SK-N-SH (cell line): ENCODE data around the gene SMC1B. TPM values are rescaled to one million over a fixed set of nuclear protein-coding genes. Genes with fewer than 3 reads are reported as not detected.

Experiments used
- CTCF ChIA-PET: fragments of 300-600, 350-600 bp; formaldehyde crosslinking; extraction: SDS; loops from one replicate; lab custom pipeline; 2021; lab: Yijun Ruan, JAX
- POLR2A ChIA-PET: fragments of 350-600 bp; sonication (Branson Sonifier 250); formaldehyde crosslinking; extraction: SDS; loops from one replicate; lab custom pipeline; 2020; ENCODE audit warnings: antibody characterized with exemption, inconsistent platforms; lab: Yijun Ruan, JAX
- DNase-seq: peaks from one replicate; pipeline ENCODE4 v3.0.0; 2012
- H2AFZ ChIP-seq: fragments of 200-600 bp; sonication (generic); 2 replicates; pipeline ENCODE4 v1.8.1; 2016; ENCODE audit warnings: antibody characterized with exemption, mild to moderate bottlenecking, low read depth
- H3F3A ChIP-seq: fragments of 200-600 bp; sonication (generic); replicated peaks from 2 replicates; pipeline ENCODE3; 2016; ENCODE audit warnings: antibody characterized with exemption, mild to moderate bottlenecking; ENCODE audit not compliant: insufficient read depth
- H3K27ac ChIP-seq, 2 experiments: fragments of 200-500 bp in 1 of 2; fragments of 200-600 bp in 1 of 2; sonication (Bioruptor generic) in 1 of 2; sonication (generic), shearing (Covaris generic) in 1 of 2; 2 replicates each; pipeline versions ENCODE4 v1.5.1 to v1.6.1; 2014 to 2016; ENCODE audit warnings: low read depth in 2 of 2, inconsistent platforms in 1 of 2, low read length in 1 of 2, mild to moderate bottlenecking in 1 of 2, mixed read lengths in 1 of 2
- H3K27me3 ChIP-seq: fragments of 200-600 bp; sonication (generic), shearing (Covaris generic); 2 replicates; pipeline ENCODE4 v1.6.1; 2016; ENCODE audit warnings: mixed run types; ENCODE audit not compliant: insufficient read depth
- H3K36me3 ChIP-seq, 2 experiments: fragments of 200-500 bp in 1 of 2; fragments of 200-600 bp in 1 of 2; sonication (Bioruptor generic) in 1 of 2; sonication (generic) in 1 of 2; replicated peaks in 1 of 2; 2 replicates each; pipeline versions ENCODE3 to v1.5.1; 2014 to 2016; ENCODE audit warnings: low read length in 1 of 2, mild to moderate bottlenecking in 1 of 2; ENCODE audit not compliant: insufficient read depth in 2 of 2, control insufficient read depth in 1 of 2
- H3K4me1 ChIP-seq, 2 experiments: fragments of 200-500 bp in 1 of 2; fragments of 200-600 bp in 1 of 2; sonication (Bioruptor generic) in 1 of 2; sonication (generic), shearing (Covaris generic) in 1 of 2; 2 replicates each; pipeline versions ENCODE4 v1.5.1 to v1.6.1; 2014 to 2016; ENCODE audit warnings: low read depth in 1 of 2, low read length in 1 of 2, mixed run types in 1 of 2; ENCODE audit not compliant: insufficient read depth in 2 of 2, control insufficient read depth in 1 of 2
- H3K4me2 ChIP-seq: fragments of 200-600 bp; sonication (generic), shearing (Covaris generic); 2 replicates; pipeline ENCODE4 v1.6.1; 2017; ENCODE audit warnings: mixed run types
- H3K4me3 ChIP-seq, 2 experiments: fragments of 200-500 bp in 1 of 2; fragments of 200-600 bp in 1 of 2; sonication (Bioruptor generic) in 1 of 2; sonication (generic), shearing (Covaris generic) in 1 of 2; 2 replicates each; pipeline versions ENCODE4 v1.5.1 to v1.8.1; 2014 to 2016; ENCODE audit warnings: low read depth in 2 of 2, inconsistent platforms in 1 of 2, low read length in 1 of 2, mild to moderate bottlenecking in 1 of 2, mixed read lengths in 1 of 2, moderate library complexity in 1 of 2
- H3K79me2 ChIP-seq: fragments of 200-600 bp; sonication (generic); 2 replicates; pipeline ENCODE4 v1.8.1; 2017; ENCODE audit warnings: mild to moderate bottlenecking; ENCODE audit not compliant: insufficient read depth
- H3K9ac ChIP-seq: fragments of 200-600 bp; sonication (generic); 2 replicates; pipeline ENCODE4 v1.6.1; 2017; ENCODE audit warnings: mixed run types
- H3K9me2 ChIP-seq: fragments of 200-600 bp; sonication (generic); 2 replicates; pipeline ENCODE4 v1.6.1; 2017; ENCODE audit warnings: mixed run types
- H3K9me3 ChIP-seq: fragments of 200-600 bp; sonication (generic); 2 replicates; pipeline ENCODE4 v1.6.1; 2017; ENCODE audit warnings: mixed run types, mild to moderate bottlenecking, moderate library complexity
- H4K20me1 ChIP-seq: fragments of 200-600 bp; sonication (generic); 2 replicates; pipeline ENCODE4 v1.6.1; 2017; ENCODE audit warnings: mild to moderate bottlenecking, mixed run types; ENCODE audit not compliant: insufficient read depth
- CHD2 ChIP-seq: fragments of 150-350 bp; IDR thresholded peaks from 2 replicates; pipeline ENCODE4 v1.6.1; 2018; ENCODE audit warnings: low read length; ENCODE audit not compliant: partially characterized antibody
- CTCF ChIP-seq: fragments of 200-600 bp; sonication (generic); IDR thresholded peaks from 2 replicates; pipeline ENCODE4 v1.6.1; 2017; ENCODE audit warnings: antibody characterized with exemption, mild to moderate bottlenecking, moderate library complexity
- EZH2phosphoT487 ChIP-seq: fragments of 200-600 bp; sonication (generic); IDR thresholded peaks from 2 replicates; pipeline ENCODE4 v1.6.1; 2017; ENCODE audit warnings: low read depth, mixed run types, mild to moderate bottlenecking, antibody characterized with exemption, moderate library complexity, borderline replicate concordance
- FOSL2 ChIP-seq: IDR thresholded peaks from 2 replicates; pipeline ENCODE4 v1.4.0; 2012; ENCODE audit warnings: low read depth, mild to moderate bottlenecking, moderate library complexity, borderline replicate concordance
- FOXM1 ChIP-seq: IDR thresholded peaks from 2 replicates; pipeline ENCODE4 v1.4.0; 2012; ENCODE audit warnings: low read depth, mild to moderate bottlenecking
- IRF3 ChIP-seq: fragments of 150-350 bp; IDR thresholded peaks from 2 replicates; pipeline ENCODE4 v1.6.1; 2016; ENCODE audit warnings: mild to moderate bottlenecking, low read depth, low read length
- JUND ChIP-seq: IDR thresholded peaks from 2 replicates; pipeline ENCODE4 v1.4.0; 2012
- MEF2A ChIP-seq: IDR thresholded peaks from 2 replicates; pipeline ENCODE4 v1.4.0; 2012; ENCODE audit warnings: low read depth, borderline replicate concordance
- NFIC ChIP-seq: IDR thresholded peaks from 2 replicates; pipeline ENCODE4 v1.4.0; 2012; ENCODE audit warnings: borderline replicate concordance
- NRF1 ChIP-seq: IDR thresholded peaks from 2 replicates; pipeline ENCODE4 v1.6.1; 2012; ENCODE audit warnings: low read depth, mild to moderate bottlenecking, low read length
- RCOR1 ChIP-seq: fragments of 150-350 bp; IDR thresholded peaks from 2 replicates; pipeline ENCODE4 v1.6.1; 2017; ENCODE audit warnings: antibody characterized with exemption, low read length
- RXRA ChIP-seq: IDR thresholded peaks from 2 replicates; pipeline ENCODE4 v1.4.0; 2012; ENCODE audit warnings: low read depth, mild to moderate bottlenecking, borderline replicate concordance
- SIN3A ChIP-seq: IDR thresholded peaks from 2 replicates; pipeline ENCODE4 v1.6.1; 2012; ENCODE audit warnings: low read depth, mild to moderate bottlenecking, low read length, moderate library complexity, borderline replicate concordance
- TAF1 ChIP-seq: IDR thresholded peaks from 2 replicates; pipeline ENCODE4 v1.6.1; 2012; ENCODE audit warnings: low read depth, mild to moderate bottlenecking, low read length, moderate library complexity, borderline replicate concordance
- TCF12 ChIP-seq: IDR thresholded peaks from 2 replicates; pipeline ENCODE4 v1.4.0; 2012
- USF2 ChIP-seq: fragments of 150-350 bp; IDR thresholded peaks from 2 replicates; pipeline ENCODE4 v1.6.1; 2017; ENCODE audit warnings: antibody characterized with exemption, low read length, low read depth, borderline replicate concordance
- ZBTB33 ChIP-seq: IDR thresholded peaks from 2 replicates; pipeline ENCODE4 v1.4.0; 2012; ENCODE audit warnings: low read depth, borderline replicate concordance
- WGBS: methylation state at CpG from one replicate; pipeline ENCODE4 v1.1.6; 2017; ENCODE audit warnings: low lambda C conversion rate; 5-methylcytosine and 5-hydroxymethylcytosine counted together
- polyA plus RNA-seq, 3 experiments: library from polyadenylated mRNA; depleted of rRNA; stranded (reverse); fragments of >200 nt; gene quantifications; 2 replicates each; pipeline ENCODE4 v1.2.3, GENCODE V29; 2012
- TF ChIP-seq, protein P1 (sequence below): IDR thresholded peaks from 2 replicates; pipeline ENCODE4; 2012

Gene SMC1B
- polyA plus RNA-seq, 1 of the 3 experiments (the other 2 are of a cell fraction) = not detected

DNA sequence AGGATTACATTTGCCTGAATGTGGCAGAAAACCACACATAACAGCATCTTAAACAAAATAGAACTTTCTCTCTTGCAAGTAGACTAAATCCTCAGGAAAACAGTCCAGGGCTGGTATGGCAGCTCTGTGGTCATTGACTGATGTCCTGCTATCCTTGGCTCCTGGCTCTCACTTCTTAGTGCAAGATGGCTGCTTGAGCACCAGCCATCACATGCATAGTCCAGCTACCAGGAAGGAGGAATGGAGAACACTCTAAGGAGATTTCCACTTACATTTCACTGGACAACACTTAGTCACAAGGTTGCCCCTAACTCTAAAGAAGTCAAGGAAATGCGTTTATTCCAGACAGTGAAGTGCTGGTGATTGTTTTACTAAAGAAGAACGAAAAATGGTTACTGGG lies 13.7 kb upstream of the SMC1B start:
- WGBS = 44% methylated on average over 2 of the region's 2 CpGs
- H2AFZ ChIP-seq = no peak overlapping the region
- CTCF ChIA-PET = no interaction called here

GRCh38 chr22:45426387-45426786 lies 13.0 kb upstream of the SMC1B start:
- no peaks in the 10 kb centered on the region for H3K79me2 ChIP-seq
- CTCF ChIA-PET = no interaction called here
- DNase-seq = no peak
- H3K36me3 ChIP-seq = no peaks in the 10 kb centered on the region
- H3K27ac ChIP-seq = no peak overlapping the region
- H3K9me2 ChIP-seq = no peaks in the 10 kb centered on the region
- H3K9ac ChIP-seq = no peak overlapping the region
- H4K20me1 ChIP-seq = no peaks in the 10 kb centered on the region
- POLR2A ChIA-PET = no interaction called here
- no peak overlapping the region for H3K4me3 ChIP-seq
- H3K4me1 ChIP-seq = no peaks in the 10 kb centered on the region
- H2AFZ ChIP-seq = no peak overlapping the region
- H3K4me2 ChIP-seq = no peak overlapping the region
- 79% methylated on average over 9 of the region's 9 CpGs for WGBS
- no peaks in the 10 kb centered on the region for H3F3A ChIP-seq
- H3K27me3 ChIP-seq = peaks cover 5% of the 10 kb centered on the region; the same call in 1 of the 2 replicates
- TF ChIP-seq, protein P1, sequence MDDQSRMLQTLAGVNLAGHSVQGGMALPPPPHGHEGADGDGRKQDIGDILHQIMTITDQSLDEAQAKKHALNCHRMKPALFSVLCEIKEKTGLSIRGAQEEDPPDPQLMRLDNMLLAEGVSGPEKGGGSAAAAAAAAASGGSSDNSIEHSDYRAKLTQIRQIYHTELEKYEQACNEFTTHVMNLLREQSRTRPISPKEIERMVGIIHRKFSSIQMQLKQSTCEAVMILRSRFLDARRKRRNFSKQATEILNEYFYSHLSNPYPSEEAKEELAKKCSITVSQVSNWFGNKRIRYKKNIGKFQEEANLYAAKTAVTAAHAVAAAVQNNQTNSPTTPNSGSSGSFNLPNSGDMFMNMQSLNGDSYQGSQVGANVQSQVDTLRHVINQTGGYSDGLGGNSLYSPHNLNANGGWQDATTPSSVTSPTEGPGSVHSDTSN = no peak
- no peak for TF ChIP-seq JUND
- no peak for TF ChIP-seq NRF1
- no peak for TF ChIP-seq FOXM1
- no peak for TF ChIP-seq NFIC
- TF ChIP-seq SIN3A = no peak
- TF ChIP-seq CTCF = no peak
- TF ChIP-seq ZBTB33 = no peak
- TF ChIP-seq IRF3 = no peak
- TF ChIP-seq CHD2 = no peak
- TF ChIP-seq TCF12 = no peak
- TF ChIP-seq RCOR1 = no peak
- no peak for TF ChIP-seq USF2
- no peaks in the 10 kb centered on the region for H3K9me3 ChIP-seq

More for the DNA sequence above, 13.7 kb upstream of the SMC1B start:
- Histone ChIP-seq H3K79me2 (no peaks in the 10 kb centered on the region), H3K27ac (no peak overlapping the region), H3K36me3 (no peaks in the 10 kb centered on the region), H3K27me3 (peaks cover 5% of the 10 kb centered on the region; the same call in 1 of the 2 replicates), H3F3A (no peaks in the 10 kb centered on the region), H3K4me3 (no peak overlapping the region), H3K4me2 (no peak overlapping the region), H3K9me3 (no peaks in the 10 kb centered on the region), H3K9ac (no peak overlapping the region), H3K9me2 (no peaks in the 10 kb centered on the region), H3K4me1 (no peaks in the 10 kb centered on the region), H4K20me1 (no peaks in the 10 kb centered on the region)
- no peak for TF ChIP-seq TAF1
- TF ChIP-seq NRF1 = no peak
- no peak for TF ChIP-seq JUND
- TF ChIP-seq, protein P1 = no peak
- no peak for TF ChIP-seq EZH2phosphoT487
- no peak for TF ChIP-seq RXRA
- TF ChIP-seq FOSL2 = no peak
- no peak for TF ChIP-seq MEF2A
- POLR2A ChIA-PET = no interaction called here
- no peak for DNase-seq
